ENCODE results near the gene NEK8.
A peak's percentile ranks its signal among the peaks of the same experiment; 100 is the strongest.

NEK8 gene

DNA sequence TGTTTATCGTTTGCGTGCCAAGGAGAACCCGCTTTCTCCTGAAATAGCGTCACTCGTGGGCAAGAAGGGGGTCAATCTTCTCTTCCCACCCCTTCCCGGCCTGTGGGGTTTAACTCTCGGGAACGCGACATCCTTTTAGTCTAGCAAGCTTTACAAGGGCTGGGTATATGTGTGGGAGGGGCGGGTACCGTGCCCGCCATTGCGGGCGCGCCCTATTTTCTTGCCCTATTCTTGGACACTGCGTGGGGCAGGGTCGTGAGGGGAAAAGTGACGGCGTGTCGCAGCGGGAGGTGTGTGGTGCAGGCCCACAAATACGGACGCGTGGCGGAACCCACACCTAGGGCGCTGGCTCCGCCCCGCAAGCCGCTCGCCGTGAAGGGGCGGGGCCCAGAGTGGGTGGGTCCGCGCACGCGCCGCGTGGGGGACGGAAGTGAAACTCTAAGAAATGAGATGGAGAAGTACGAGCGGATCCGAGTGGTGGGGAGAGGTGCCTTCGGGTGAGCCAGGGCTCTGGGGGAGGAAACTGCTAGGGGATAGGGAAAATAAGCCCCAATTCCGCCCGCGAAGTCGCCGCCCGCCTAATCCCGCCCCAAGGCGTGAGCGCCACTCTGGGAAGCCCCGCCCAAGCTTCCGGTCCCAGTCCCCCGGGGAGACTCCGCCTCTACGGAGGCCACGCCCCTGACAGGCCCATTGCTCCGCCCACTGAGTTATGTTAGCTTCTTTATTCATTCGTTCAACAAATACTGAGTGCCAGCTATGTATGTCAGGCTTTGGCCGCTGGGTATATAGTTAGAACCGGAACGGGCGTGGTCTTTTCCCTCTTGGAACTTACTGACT, at the start of gene NEK8:
TSS of gene NEK8 (plus strand) at position 425 of the 837 bp plus-strand sequence. CDS start at position 451, 26 bp downstream.
- peak; percentile 96 for DNase-seq (ENCODE audit: low read depth, low spot score)

DNA sequence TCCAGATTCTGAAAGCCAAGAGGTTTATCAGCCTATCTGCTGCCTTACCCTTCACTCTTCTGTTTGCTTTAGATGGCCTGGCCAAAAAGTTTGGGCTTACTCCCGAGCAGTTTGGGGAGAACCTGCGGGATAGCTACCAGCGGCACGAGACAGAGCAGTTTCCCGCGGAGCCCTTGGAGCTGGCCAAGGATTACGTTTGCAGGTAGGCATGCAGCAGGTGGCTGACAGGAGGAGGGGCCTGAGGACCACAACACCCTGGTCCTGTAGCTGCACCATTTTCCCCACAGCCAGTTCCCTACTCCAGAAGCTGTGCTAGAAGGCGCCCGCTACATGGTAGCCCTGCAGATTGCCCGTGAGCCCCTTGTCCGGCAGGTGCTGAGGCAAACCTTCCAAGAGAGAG, 45.9 kb upstream of the NEK8 start:
- no peak for DNase-seq (ENCODE audit: low read depth, low spot score)

DNA sequence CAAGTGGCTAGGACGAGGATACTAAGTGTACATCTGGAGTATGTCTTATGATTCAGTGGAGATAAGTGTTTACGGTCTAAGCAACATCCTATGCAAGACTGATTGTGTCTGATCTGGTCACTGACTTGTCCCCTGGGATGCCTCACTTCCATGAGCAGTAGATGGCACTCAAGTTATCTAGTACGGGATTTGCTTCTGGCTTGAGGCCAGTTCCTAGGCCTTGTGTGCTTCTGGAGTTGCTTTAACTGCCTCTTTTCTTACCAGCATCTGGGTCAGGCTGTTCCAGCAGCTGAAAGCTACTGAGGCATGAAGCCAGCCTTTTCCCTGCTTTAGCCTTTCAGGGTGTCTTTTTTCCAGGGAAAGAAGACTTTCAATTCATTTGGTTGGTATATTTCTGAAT, 43.6 kb upstream of the NEK8 start:
- no peak for DNase-seq (ENCODE audit: low read depth, low spot score)

DNA sequence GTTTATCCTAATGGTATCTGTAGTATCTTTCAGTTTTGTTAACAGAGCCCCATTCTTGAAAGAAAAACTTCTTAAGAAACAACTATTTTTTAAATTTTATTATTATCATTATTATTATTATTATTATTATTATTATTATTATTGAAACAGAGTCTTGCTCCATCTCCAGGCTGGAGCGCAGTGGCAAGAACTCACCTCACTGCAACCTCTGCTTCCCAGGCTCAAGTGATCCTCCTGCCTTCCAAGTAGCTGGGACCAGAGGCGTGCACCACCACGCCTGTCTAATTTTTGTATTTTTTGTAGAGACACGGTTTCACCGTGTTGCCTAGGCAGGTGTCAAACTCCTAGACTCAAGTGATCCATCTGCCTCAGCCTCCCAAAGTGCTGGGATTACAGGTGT, 43.2 kb upstream of the NEK8 start:
- DNase-seq (ENCODE audit: low read depth, low spot score) = no peak

DNA sequence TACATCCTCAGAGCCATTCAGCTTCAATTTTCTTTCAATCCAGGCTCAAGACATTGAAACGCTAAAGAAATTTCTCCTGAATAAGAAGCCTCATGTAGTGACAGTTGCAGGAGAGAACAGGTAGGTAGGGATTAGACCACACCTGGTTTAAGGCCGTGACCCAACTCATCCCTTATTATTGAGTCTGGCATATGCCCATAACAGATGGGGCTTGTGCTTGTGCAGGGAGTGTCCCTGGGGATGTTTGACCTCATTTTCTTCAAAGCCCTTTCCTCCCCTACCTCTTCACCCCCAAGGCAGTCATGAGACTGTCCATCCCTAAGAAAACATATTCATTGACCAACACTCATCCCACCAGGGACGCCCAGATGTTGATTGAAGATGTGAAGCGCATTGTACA, 42.3 kb upstream of the NEK8 start:
- DNase-seq (ENCODE audit: low read depth, low spot score) = no peak

DNA sequence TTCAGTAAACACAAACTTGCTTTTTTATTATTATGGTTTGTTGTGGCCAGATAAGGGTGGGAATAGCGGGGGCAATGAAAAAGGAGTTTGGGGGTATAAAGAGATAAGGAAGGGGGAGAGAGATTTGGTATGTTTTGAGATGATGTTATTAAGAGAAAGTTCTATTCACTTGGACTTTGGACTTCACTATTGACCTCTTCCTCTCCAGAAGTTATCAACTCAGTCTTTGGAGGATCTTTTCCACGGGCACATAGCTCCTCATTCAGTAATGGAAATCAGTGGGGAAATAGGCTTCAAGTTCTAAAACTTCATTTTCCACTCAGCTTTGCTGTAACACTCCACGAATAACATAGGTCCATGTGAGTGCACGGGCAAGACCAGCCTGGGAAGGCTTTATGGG, 40.1 kb upstream of the NEK8 start:
- no peak for DNase-seq (ENCODE audit: low read depth, low spot score)

DNA sequence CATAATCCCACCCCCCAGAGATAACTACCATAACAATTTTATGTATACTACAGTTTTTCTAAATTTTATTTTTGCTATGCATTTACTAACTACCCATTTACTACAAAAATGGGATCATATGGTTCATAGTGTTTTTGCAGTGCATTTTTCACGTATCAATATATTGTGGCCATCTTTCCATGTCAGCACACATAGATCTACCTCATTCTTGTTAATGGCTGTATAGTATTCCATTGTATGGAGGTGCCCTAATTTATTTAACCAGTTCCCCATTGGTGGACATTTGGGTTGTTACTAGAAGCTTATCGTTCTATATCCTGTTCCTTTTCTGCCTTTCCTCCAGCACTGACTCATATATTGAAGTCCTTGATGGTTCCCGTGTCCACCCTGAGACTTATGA, 39.6 kb upstream of the NEK8 start:
- no peak for DNase-seq (ENCODE audit: low read depth, low spot score)

DNA sequence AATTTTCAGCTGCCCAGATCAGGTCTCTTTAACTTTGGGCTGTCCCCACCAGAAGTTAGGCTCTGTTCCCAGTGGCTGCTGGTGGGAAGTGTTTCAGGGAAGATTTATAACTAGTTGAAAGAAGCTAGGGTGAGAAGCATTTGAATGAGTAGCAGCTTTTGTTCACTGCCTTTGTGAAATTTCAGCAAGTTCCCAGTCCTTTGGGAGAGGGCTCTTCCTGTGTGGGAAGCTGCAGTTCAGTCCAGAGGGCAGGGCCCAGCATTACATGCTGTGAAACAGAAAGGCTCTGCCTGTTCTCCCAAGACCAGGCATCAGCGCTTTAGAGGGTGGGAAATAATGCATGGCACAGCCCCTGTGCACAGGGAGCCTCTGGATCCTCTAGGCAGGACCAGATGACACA, 34.7 kb upstream of the NEK8 start:
- no peak for DNase-seq (ENCODE audit: low read depth, low spot score)

DNA sequence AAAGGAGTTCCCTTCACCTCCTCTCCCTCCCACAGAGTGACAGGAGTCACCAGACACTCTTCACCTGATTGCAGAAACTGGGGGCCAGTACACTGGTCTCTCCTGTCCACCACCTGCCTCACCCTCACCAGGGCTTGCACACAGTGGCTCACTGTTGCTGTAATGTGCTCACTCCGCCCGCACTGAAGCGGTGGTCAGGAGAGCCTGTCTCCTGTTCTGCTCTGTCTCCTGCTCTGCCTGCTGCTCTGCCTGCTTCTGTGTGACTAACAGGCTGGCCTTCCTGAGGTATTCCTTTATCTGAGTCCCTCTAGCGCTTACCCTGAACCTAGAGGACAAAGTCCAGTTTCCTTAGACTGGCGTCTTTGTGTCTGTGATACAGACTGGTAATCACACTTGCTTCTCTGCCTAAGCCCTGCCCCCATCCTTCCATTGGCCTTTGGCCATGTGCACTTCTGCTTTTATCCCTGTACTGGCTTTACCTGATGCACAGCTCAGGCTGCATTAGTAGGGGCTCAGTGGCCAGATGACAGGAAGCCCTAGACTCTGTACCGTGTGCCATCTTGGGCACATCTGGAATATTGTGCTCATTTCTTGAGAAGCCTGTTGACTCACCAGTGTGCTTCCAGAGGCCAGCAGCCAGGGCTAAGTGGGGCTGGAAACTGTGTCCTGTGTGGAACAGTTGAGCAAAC, 30.2 kb upstream of the NEK8 start:
- DNase-seq (ENCODE audit: low read depth, low spot score) = no peak

DNA sequence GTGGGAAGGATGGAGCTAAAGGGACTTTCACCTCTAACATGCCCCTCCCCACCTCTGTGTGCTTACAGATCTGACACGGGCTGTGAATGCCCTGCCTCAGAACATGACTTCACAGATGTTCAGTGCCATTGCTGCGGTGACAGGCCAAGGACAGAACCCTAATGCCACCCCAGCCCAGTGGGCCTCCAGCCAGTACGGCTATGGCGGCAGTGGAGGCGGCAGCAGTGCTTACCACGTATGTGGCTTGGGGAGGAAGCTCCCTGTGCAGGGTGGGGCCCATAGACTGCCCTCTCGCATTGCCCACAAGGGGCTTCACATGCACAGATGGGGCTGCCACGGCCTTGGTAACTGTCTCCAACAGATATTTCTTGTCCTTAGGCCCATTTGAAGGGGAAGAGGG, 28.3 kb upstream of the NEK8 start:
- DNase-seq (ENCODE audit: low read depth, low spot score) = no peak

DNA sequence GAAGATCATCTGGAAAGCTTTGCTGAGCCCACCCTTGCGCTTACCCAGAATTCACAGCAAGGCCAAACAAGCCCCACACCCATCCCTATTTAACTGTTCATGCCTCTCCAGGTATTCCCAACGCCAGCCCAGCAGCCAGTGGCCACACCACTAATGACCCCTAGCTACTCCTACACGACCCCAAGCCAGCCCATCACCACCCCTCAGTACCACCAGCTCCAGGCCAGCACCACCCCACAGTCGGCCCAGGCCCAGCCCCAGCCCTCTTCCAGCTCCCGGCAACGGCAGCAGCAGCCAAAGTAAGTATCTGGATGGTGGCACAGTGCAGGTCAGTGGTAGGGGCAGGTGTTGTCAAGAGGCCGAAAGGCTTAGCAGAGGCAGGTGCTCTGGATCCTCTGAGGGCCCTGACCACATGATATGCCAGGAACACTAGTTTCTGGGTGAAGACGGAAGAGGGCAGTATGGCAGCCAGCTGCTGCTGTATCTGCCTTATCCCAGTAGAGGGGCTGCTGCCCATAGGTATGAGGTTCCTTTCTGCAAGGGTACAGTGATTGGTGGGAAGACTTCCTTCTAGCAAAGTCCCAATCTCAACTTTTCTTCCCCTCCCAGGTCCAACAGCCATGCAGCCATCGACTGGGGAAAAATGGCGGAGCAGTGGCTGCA, 27.6 kb upstream of the NEK8 start:
- DNase-seq (ENCODE audit: low read depth, low spot score) = no peak

DNA sequence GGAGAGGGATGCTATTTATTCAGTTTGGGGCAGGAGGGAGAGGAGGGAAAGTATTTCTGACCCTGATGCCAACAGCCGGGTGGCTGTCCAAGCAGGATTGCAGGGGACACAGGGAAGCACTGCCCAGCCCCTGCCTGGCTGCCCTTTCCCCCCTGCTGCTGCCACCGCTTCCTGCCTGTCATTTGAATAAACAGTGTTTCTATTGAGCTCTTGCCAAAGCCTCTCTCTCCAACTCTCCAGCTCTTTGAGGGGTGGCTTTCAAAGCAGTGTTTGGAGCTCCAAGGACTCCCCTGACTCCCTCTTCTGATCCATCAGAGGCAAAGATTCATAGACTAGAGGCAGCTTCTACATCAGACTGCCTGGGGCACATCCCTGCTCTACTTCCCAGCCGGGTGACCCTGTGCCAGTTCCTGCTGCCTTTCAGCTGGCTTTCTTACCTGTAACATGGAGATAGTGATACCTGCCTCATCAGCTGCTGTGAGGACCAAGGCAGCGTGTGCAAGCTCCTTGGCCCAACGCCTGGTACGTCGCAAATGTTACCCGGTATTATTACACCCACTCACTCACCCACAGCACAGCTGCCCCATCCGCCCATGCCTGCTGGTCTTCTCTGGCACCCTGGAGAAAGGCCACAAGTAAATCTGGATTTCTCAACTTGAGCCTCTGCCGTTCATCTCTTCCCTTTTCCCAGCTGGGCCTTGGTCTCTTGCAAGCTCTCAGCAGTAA, 26.4 kb upstream of the NEK8 start:
- DNase-seq (ENCODE audit: low read depth, low spot score) = peak; percentile 53

DNA sequence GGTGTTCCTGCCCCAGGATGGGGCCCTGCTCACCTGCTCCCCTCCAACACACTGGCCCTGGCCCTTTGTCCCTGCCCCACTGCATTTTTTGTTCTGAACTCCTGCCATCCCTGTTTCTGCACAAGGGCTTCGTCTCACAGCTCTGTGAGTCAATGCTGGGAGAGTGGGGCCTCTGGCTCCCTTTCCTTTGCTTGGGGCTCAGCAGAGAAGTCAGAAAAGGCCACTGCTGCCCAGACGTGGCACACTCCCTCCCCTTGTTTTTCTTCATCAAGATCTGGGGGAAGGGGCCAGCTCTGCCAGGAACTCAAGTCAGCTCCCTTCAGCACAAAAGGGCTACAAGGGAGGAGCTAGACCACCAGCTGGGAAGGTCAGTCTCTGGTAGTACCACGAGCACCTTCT, 25.8 kb upstream of the NEK8 start:
- DNase-seq (ENCODE audit: low read depth, low spot score) = peak; percentile 14

DNA sequence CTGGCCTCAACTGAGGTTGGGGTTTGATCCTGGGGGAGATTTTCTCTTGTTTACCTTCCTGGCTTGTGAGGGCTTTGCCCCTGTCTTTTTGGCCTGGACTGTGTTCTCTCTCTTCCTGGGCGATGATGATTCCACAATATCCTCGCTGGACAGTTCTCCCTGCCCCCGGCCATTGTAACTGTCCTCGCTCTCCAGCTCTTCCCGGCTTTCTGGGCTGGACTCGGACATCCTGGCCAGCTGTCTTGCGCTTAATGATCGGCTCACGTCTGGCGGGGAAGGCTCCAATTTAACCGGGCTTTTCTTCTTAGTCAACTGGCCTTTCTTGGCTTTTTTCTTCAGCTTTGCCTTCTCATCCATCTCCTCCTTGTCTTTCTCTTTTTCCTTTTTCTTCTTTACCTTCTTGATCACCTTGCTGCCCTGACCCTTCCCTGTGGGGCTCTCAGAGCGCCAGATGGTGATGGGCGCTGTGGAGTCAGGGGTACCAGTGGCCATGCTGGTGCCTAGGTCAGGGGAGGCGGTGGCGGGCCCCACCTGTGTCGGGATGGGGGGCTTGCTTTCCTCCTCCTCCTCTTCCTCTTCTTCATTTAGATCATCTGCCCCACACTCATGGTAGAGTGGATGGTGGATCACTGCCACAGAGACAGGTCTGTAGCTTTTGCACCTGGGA, 24.9 kb upstream of the NEK8 start:
- DNase-seq (ENCODE audit: low read depth, low spot score) = no peak

DNA sequence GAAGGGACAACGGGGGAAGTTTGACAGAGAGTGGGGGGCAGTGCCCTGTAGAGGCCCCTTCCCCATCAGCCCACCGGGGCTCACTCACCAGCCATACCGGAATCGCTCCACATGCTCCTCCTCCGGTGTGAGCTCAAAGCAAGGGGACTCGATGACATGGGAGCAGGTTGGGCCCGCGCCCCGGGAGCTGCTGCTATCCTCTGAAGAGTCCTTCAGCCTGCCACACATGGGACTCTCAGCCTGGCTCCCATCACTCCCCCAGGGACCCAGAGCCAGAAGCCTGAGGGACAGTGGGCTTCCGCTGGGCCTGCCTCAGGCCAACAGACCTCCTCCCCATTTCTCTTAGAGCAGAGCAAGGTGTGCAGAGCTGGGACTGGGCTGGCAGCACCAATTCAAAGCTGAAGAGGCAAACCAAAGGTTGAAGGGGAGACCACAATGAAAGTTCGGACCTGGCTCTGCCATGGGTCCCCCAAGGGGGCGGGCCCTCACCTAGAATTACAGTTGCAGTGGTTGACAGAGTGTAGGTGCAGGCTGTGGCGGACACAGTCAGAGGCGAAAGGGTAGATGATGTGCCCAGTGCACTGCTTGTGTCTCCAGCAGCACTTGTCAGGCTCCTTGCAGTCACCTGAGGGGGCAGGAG, 24.2 kb upstream of the NEK8 start:
- DNase-seq (ENCODE audit: low read depth, low spot score) = no peak

DNA sequence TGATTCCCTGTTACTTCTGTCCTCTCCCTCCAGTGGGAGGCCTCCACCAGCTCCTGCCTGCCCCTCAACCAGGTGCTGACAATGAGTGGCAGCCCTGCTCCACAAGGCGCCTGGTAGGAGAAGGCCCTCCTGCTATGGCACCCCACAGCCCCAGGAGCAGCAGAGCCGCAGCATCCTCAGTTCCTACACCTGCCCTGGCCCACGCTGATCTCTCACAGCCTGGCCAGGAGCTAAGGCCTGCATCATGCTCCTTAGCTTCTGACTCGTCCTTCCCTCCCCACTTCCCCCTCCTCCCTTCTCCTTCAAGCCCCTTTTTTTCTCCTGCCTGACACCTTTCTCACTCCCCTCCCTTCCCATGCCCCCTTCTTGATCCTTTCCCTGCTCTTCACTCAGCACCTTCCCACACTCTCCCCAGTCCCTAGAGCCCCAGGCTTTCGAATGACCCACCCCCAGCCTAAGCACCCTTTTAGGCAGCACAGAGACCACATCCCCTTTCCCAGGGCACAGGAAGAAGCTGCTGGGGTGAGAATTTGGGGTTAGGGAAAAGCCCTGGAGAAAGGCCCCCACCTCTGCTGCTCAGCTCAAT, 23.4 kb upstream of the NEK8 start:
- no peak for DNase-seq (ENCODE audit: low read depth, low spot score)

DNA sequence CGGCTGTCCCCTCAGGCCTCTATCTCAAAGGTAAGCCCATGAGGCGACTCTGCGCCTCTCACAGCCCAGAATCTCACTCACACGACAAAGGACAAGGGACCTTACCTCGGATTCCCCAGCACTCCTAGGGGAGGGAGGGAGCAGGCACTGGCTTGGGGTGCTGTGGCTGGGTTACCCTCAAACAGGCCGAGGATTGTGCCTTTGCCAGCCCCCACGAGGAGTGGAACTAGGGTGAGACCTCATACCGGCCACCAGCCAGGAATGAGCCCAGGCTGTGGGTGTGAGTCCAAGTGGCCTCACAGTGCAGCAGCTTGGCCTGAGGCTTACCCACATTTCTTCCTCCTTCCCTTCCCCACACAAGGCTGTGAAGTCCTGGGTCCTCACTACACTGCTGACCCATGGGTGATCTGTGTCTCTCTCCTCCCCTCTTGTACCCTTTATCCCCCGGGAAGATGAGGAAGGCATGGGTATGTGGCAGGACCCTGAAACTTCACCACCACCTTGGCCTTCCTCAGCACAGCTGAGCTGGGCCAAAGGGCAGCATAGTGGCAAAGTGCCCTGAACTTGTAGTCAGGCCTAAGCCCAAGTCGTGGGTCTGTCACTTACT, 22.8 kb upstream of the NEK8 start:
- no peak for DNase-seq (ENCODE audit: low read depth, low spot score)

DNA sequence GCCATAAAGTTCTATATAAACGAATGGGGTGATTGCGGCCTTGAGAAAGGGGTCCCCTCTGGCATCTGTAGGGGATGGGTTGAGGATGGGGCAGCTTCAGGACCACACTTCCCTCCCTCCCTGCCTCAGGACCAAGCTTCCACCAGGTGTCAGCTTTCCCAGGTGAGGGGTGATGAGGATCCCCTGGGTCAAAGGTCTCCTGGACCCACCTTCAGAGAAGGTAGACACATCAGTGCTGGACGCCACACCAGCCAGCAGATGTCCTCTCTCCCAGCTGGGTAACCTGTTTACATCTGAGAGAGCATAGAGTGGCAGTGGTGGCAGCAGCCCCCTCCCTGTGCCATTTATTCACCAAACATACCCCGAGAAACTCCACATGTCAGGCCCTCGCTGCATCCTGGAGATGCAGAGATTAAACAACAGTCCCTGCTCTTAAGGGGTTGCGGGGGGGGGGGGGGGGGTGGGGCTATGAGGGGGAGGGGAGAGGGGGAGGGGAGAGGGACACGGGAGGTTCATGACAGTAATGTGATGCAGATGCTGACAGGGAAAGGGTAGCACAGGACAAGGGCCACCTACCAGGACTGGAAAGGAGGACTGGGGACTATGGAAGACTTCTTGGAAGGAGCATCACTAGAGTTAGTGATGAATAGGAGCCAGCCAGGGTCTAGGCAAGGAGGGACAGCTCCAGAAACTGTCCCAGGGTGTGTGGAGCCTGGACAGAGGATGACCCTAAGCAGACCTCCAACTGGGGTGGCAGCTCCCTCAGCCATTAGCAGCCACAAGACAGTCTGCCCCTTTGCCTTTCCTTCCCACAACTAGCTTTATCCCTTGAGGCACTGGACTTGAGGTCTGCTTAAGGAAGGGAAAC, 21.9 kb upstream of the NEK8 start:
- no peak for DNase-seq (ENCODE audit: low read depth, low spot score)

DNA sequence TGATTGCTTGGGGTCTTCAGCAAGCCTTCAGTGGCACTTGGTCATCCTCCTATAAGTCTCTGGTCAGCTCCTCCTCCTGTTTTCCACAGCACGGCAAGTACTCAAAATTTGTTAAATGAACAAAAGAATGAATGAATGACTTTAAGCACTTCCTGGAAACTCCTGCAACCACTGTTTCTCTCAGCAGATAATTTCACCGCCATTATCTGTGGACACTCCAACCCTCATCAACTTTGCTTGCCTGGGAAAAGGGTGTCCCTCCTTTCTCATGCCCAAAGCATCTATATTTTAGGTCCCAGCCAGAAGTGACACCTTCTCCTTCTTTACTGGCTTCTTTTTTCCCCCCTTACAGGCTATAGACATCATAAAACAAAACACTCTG, 21.3 kb upstream of the NEK8 start:
- no peak for DNase-seq (ENCODE audit: low read depth, low spot score)

All from astrocyte of the hippocampus (primary cell).